Middle frontal gyrus (tissue), 1 donor: Measurements from ENCODE around the gene FAM136A.
A peak's percentile ranks its signal among the peaks of the same experiment; 100 is the strongest.
"Not testable (repeated sequence)": the region's sequence is repeated elsewhere in the genome, so short reads cannot be mapped to it uniquely, and the experiment has no call there.

Experiments
- DNase-seq: peaks from one replicate; pipeline ENCODE4 v3.0.0-alpha.2; 2015; ENCODE audit warnings: low spot score; ENCODE audit errors: extremely low spot score

Gene FAM136A

GRCh38 chr2:70301344-70302194, at the start of gene FAM136A:
TSS of gene FAM136A (minus strand) at chr2:70302067. CDS start at chr2:70302011, 56 bp downstream.
- peak; percentile 59 for DNase-seq

GRCh38 chr2:70349921-70350685, 48.2 kb upstream of the FAM136A start:
- no peak for DNase-seq

- DNase-seq: no peak
These were observed 46.0 kb upstream of the FAM136A start for GRCh38 chr2:70347831-70348230.

- no peak for DNase-seq
These were observed 42.3 kb upstream of the FAM136A start for GRCh38 chr2:70344195-70344594.

- no peak for DNase-seq
These were observed 39.6 kb upstream of the FAM136A start for GRCh38 chr2:70341477-70341765.

GRCh38 chr2:70340761-70341476, 39.1 kb upstream of the FAM136A start:
- peak; percentile 13 for DNase-seq

GRCh38 chr2:70340075-70340474, 38.2 kb upstream of the FAM136A start:
- no peak for DNase-seq

- no peak for DNase-seq
These were observed 34.7 kb upstream of the FAM136A start for GRCh38 chr2:70336552-70336951.

- no peak for DNase-seq
These were observed 29.1 kb upstream of the FAM136A start for GRCh38 chr2:70331012-70331411.

- DNase-seq: no peak
These were observed 28.6 kb upstream of the FAM136A start for GRCh38 chr2:70330476-70330875.

GRCh38 chr2:70328921-70329561, 27.2 kb upstream of the FAM136A start:
- DNase-seq: no peak

GRCh38 chr2:70325875-70326274, 24.0 kb upstream of the FAM136A start:
- DNase-seq: no peak

- DNase-seq: no peak
These were observed 20.7 kb upstream of the FAM136A start for GRCh38 chr2:70322518-70322917.

GRCh38 chr2:70321370-70321769, 19.5 kb upstream of the FAM136A start:
- DNase-seq: no peak

- DNase-seq: no peak
These were observed 12.8 kb upstream of the FAM136A start for GRCh38 chr2:70314640-70315039.

GRCh38 chr2:70312560-70312959, 10.7 kb upstream of the FAM136A start:
- DNase-seq: no peak

- DNase-seq: no peak
These were observed 9.0 kb upstream of the FAM136A start for GRCh38 chr2:70310899-70311298.

GRCh38 chr2:70305531-70305930, 3.7 kb upstream of the FAM136A start:
- DNase-seq: no peak

GRCh38 chr2:70304498-70304897, 2.6 kb upstream of the FAM136A start:
- no peak for DNase-seq

GRCh38 chr2:70303186-70303585, 1.3 kb upstream of the FAM136A start:
- DNase-seq: no peak

GRCh38 chr2:70302195-70302546, 304 bp upstream of the FAM136A start:
- not testable (repeated sequence) for DNase-seq
